ENCODE measurements around the gene PTPN23.

GRCh38 chr3:47421741-47422649, 41.2 kb downstream of the PTPN23 start:
- TF ChIP-seq CTCF (IDR thresholded peaks at IDR 0.05) (peak in 4 of 5 experiments; percentile 16 to 44 (median 24)), EP300 (IDR thresholded peaks at IDR 0.05; ENCODE audit: low read depth) (no peak), POLR2AphosphoS5 (IDR thresholded peaks at IDR 0.05) (peak in 1 of 3 donors; percentile 29), POLR2A (IDR thresholded peaks at IDR 0.05) (no peak)
